HG03159 (cell line): ENCODE measurements around the gene PGD.
"Not testable (repeated sequence)": the region's sequence is repeated elsewhere in the genome, so short reads cannot be mapped to it uniquely, and the experiment has no call there.

Experiments used
- ATAC-seq: cut with Tn5 transposase; IDR thresholded peaks from one replicate; pipeline ENCODE4 v1.9.1; 2021; ENCODE audit warnings: mild to moderate bottlenecking, moderate library complexity; ENCODE audit not compliant: unreplicated experiment

The PGD gene

DNA sequence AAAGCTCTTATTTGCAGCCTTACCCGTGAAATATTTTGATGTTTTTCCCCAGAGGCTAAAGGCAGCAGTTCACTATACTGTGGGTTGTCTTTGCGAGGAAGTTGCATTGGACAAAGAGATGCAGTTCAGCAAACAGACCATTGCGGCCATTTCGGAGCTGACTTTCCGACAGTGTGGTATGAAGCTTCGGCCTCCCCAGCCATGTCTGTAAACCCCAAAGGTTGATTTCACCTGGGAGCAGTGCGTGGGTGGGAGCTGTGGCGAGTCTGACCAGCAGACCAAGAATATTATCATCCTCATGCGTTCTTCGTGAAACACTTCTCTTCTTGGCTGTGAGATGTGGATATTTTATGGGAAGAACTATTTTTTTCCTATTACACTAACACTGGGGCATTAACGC is 34.9 kb downstream of the PGD start:
- no peak for ATAC-seq

GRCh38 chr1:10434590-10434989 is 35.7 kb downstream of the PGD start:
- ATAC-seq, result no peak

DNA sequence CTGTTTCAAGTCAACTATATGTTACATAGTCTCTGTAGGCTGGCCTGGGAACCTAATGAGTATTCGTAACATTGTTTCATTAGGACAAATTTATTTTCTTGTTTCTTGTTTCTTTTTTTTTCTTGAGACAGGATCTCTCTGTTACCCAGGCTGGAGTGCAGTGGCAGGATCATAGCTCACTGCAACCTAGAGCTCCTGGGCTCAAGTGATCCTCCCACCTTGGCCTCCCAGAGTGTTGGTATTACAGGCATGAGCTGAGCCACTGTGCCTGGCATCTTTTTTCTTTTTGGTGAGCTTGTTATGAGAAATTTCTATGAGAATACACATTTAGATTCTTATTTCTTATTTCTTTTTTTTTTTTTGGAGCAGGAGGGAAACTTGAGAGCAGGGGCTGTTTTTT is 38.2 kb downstream of the PGD start:
- ATAC-seq, result no peak

- no peak for ATAC-seq
Observed at GRCh38 chr1:10438677-10439163, 39.9 kb downstream of the PGD start.

DNA sequence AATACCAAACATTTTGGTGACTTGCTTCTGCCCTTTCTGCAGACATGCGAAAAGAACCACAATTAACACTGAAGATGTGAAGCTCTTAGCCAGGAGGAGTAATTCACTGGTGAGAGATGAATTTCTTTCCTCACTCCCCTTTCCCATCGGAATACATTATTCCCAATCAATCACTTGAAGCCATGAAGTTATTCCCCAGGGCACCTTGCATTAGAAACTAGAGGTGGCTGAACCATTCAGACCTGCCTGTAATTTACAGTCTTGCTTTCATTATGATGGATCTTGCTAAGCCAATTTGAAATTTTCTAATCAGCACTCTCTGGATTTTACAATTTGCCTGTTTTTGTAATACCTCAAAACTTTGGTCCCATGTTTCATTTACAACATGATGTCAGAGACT is 41.4 kb downstream of the PGD start:
- no peak for ATAC-seq

DNA sequence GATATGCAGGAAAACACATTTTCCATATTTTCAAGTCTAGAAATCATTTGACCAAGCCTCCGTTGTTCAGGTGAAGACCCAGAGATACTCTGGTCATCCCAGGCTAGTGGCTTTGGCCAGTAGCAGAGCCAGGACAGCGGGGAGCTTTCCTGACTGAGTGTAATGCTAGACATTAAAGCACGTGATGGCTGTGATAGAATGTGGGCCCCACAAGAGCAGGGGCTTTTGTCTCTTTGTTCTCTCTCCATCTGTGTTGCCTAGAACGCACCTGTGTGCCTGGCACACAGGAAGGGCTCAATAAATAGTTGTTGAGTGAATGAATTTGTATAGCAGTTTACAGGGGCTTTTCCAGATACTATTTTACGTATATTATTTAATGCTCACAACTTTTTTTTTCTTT is 41.9 kb downstream of the PGD start:
- ATAC-seq, result no peak

DNA sequence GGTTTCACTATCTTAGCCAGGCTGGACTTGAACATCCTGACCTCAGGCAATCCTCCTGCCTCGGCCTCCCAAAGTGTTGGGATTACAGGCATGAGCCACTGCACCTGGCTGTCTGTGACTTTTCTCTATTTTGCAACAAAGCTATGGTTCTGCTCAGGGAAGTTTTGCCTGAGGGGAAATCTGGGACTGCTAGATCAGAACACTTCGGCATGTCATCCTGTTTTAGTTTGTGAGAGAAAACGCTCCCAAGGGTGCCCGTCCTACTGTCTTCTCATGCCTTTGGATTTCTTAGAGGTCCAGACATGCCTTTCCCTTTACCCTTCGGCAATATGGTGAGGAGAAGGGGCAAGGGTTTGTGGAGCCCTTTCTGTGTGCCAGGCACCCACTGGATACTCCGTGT is 45.4 kb downstream of the PGD start:
- no peak for ATAC-seq

- ATAC-seq, result no peak
Observed at GRCh38 chr1:10444795-10445397, 46.0 kb downstream of the PGD start.

- no peak for ATAC-seq
Observed at GRCh38 chr1:10446790-10447422, 48.0 kb downstream of the PGD start.

- ATAC-seq, result no peak
Observed at GRCh38 chr1:10449751-10450150, 50.9 kb downstream of the PGD start, which contains the start of gene CORT. CORT (plus strand) TSS chr1:10450031; CDS start chr1:10450224, 193 bp downstream.

GRCh38 chr1:10450156-10450814 is 51.4 kb downstream of the PGD start:
- no peak for ATAC-seq

DNA sequence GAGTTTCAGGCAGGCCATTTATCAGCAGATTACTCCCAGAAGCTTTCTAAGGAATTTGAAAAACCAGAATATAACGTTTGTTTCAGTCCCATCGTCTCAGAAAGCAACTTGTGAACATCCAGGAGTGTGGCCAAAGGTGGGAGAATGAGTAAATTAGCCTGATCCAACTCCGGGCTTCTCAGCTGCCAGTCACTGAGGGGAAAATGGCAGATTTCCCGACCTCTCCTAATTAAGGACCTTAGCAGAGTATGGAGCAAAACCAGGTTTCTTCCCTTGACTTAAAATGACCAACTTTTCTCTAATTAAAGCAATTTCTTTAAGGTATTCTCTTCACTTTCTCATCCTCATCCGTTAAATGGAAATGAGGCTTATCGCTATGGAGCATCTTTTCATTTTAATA is 52.0 kb downstream of the PGD start:
- ATAC-seq, result no peak

- ATAC-seq, result no peak
Observed at GRCh38 chr1:10451287-10451686, 52.4 kb downstream of the PGD start.

- no peak for ATAC-seq
Observed at GRCh38 chr1:10456048-10456447, 57.2 kb downstream of the PGD start.

DNA sequence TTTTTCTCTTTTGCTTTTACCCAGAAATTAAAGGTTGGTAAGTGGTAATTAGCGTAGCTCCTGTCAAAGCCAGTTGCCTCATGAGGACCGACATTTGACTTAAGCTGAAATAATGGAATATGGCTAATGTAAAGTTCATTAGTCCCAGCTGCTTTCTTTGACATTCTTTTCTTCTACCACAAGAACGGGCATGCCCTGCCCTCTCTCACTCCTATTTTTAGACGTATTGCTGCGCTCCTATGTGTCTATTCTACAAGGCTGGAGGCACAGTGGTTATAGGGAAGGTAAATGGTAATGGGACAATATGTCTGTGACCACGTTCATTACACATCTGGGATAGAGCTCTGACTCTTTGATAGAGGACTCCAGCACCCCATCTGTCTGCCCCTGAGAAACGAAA is 57.8 kb downstream of the PGD start:
- ATAC-seq, result no peak

- not testable (repeated sequence) for ATAC-seq
Observed at GRCh38 chr1:10457462-10457861, 58.6 kb downstream of the PGD start.

DNA sequence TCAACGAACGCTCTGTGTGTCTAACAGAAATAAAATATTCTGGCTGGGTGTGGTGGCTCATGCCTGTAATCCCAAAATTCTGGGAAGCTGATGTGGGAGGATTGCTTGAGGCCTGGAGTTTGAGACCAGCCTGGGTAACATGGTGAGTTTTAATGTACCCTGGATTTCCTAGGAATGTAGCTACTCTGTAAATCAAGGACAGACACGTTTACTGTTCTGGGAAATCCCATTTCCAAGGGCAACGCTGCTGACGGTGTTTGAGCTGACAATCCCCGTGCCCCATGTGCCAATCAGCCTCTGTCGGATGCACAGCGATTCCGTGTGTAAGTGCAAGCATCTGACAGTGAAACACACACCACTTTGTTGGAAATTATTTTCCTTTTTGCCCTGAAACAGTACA is 59.0 kb downstream of the PGD start:
- no peak for ATAC-seq

- ATAC-seq, result no peak
Observed at GRCh38 chr1:10459184-10459583, 60.3 kb downstream of the PGD start.

DNA sequence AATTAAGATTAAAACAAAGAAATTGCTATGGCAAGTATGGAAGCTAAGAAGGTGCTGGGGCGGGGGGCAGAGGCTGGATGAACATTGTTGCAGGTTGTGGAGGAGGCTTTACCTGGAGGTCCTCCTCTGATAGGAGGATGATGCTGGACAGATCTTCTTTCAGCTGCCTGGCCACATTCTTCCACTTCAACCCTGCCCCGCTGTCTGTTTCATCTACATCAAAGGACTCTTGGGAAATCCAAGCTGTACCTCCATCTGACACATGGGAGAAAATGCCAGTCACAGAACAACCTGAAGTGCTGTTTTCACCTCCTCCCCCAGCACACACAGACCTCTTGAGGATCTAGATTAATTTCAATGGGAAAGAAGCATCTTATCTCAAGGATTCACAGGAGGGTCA is 68.2 kb downstream of the PGD start:
- no peak for ATAC-seq

GRCh38 chr1:10470043-10470442 is 71.2 kb downstream of the PGD start:
- no peak for ATAC-seq
